ENCODE results near the gene SERPINE1.

- TF ChIP-seq EZH2phosphoT487 (IDR thresholded peaks at IDR 0.05; ENCODE audit: unreplicated experiment), result no peak
- no peak for TF ChIP-seq REST (IDR thresholded peaks at IDR 0.05; ENCODE audit: unreplicated experiment)
- no peak for TF ChIP-seq CTCF (conservative IDR thresholded peaks at IDR 0.05; ENCODE audit: low read depth in 2 of 2)
- no peak for TF ChIP-seq POLR2AphosphoS5 (IDR thresholded peaks at IDR 0.05; ENCODE audit: low read depth)
Measured at GRCh38 chr7:101100858-101101847, 25.8 kb upstream of the SERPINE1 start.

Data from GM23338 (cell line).